ENCODE data around the gene TMTC4. TPM values are rescaled to one million over a fixed set of nuclear protein-coding genes. Genes with fewer than 3 reads are reported as not detected.

TMTC4 gene
- total RNA-seq, 1 donor from 2014 or later, result 17.0 TPM

DNA sequence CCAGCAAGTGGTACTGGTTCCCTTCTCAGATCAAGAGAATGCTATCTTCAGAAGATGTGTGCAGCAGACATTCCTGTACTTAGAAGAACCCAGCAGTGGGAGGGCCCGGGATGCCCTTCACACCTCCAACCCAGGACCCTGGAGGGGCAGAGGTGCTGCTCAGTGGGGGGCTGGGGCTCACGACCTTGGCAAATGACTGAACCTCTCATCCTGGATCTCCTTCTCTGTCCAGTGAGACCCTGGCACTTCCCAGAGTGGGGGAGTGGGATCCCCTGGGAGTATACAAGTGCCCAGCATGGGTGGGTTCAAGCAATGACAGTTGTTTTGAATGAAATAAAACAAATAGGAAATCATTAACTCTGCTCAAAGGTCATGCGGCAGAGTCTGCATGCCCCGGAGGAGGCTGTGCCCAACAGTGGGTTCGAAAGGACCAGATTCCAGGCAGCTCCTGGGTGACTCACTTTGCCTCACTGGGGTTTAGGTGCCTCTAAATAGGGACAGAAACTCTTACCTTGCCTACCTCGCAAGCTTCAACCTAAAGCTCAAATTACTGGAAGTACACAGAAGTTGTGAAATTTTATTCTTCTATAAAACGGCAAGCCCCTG lies 112.9 kb downstream of the TMTC4 start:
- Mint-ChIP-seq H3K4me3 (no peak overlapping the region), H3K27me3 (no peaks in the 10 kb centered on the region), H3K4me1 (no peaks in the 10 kb centered on the region), H3K36me3 (ENCODE audit: low read depth) (no peaks in the 10 kb centered on the region), H3K27ac (no peak overlapping the region), H3K9me3 (no peaks in the 10 kb centered on the region)
- intact Hi-C loops (cut with micrococcal nuclease), result no loop called here
- DNase-seq (no peak), ATAC-seq (ENCODE audit: low read depth) (no peak)
- POLR2A ChIA-PET, result interaction anchor here (1.2 kb wide), 1 partner anchor 113 kb away, joined by 3 read pairs; the partner anchor contains the start of gene TMTC4
- CTCF ChIA-PET, result no interaction called here
- TF ChIP-seq, protein P1, sequence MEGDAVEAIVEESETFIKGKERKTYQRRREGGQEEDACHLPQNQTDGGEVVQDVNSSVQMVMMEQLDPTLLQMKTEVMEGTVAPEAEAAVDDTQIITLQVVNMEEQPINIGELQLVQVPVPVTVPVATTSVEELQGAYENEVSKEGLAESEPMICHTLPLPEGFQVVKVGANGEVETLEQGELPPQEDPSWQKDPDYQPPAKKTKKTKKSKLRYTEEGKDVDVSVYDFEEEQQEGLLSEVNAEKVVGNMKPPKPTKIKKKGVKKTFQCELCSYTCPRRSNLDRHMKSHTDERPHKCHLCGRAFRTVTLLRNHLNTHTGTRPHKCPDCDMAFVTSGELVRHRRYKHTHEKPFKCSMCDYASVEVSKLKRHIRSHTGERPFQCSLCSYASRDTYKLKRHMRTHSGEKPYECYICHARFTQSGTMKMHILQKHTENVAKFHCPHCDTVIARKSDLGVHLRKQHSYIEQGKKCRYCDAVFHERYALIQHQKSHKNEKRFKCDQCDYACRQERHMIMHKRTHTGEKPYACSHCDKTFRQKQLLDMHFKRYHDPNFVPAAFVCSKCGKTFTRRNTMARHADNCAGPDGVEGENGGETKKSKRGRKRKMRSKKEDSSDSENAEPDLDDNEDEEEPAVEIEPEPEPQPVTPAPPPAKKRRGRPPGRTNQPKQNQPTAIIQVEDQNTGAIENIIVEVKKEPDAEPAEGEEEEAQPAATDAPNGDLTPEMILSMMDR (IDR thresholded peaks at IDR 0.05), result no peak

- CTCF ChIA-PET, result no interaction called here
- Mint-ChIP-seq H3K9me3 (no peaks in the 10 kb centered on the region), H3K36me3 (ENCODE audit: low read depth) (no peaks in the 10 kb centered on the region), H3K4me3 (no peak overlapping the region), H3K27me3 (no peaks in the 10 kb centered on the region), H3K4me1 (no peaks in the 10 kb centered on the region), H3K27ac (no peak overlapping the region)
- intact Hi-C loops (cut with micrococcal nuclease), result no loop called here
- ATAC-seq (ENCODE audit: low read depth) (no peak), DNase-seq (no peak)
- TF ChIP-seq, protein P1 (IDR thresholded peaks at IDR 0.05), result no peak
- POLR2A ChIA-PET, result no interaction called here
Observed at GRCh38 chr13:100561158-100561499, 113.5 kb downstream of the TMTC4 start.

DNA sequence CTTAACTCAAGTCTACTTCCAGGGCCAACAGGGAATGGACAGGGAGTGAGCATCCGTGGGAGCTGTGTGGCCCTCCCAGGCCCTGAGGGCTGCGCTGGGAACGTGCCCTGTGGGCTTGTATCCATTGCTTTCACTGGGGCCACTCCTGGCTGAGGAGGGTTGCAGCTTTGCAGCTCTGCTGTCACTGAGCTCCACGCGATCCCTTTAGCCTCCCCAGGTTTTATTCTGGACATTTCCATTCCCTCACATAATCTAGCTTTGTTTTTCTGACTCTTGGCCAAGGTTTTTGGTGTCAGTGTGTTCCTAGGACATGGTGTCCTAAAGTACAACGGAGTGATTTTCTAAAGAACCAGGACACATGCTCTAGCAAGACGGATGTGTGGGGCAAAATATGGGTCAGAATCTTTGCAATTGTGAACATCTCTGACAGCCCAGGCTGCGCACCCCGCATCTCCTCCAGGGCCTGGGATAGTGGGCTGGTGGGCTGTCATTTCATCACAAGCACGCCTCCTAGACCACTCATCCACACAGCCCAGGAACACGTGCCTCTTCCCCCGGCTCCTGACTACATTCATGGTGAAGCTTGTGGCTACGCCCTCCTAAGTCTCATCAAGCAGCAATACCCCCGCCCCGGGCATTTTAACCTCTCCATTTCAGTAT lies 114.0 kb downstream of the TMTC4 start:
- intact Hi-C loops (cut with micrococcal nuclease), result no loop called here
- TF ChIP-seq, protein P1 (IDR thresholded peaks at IDR 0.05), result no peak
- Mint-ChIP-seq H3K4me1 (no peaks in the 10 kb centered on the region), H3K4me3 (no peak overlapping the region), H3K27ac (no peak overlapping the region), H3K36me3 (ENCODE audit: low read depth) (no peaks in the 10 kb centered on the region), H3K27me3 (no peaks in the 10 kb centered on the region), H3K9me3 (no peaks in the 10 kb centered on the region)
- no peak for DNase-seq
- no peak for ATAC-seq (ENCODE audit: low read depth)
- CTCF ChIA-PET, result interaction anchor here (1.1 kb wide), 1 partner anchor 12 kb away, joined by 7 read pairs; no protein-coding TSS in a partner anchor
- POLR2A ChIA-PET, result no interaction called here

GRCh38 chr13:100559886-100560285 lies 114.7 kb downstream of the TMTC4 start:
- intact Hi-C loops (cut with micrococcal nuclease), result no loop called here
- ChIA-PET POLR2A (no interaction called here), CTCF (interaction anchor here (1.1 kb wide), 1 partner anchor 13 kb away, joined by 7 read pairs; no protein-coding TSS in a partner anchor)
- TF ChIP-seq, protein P1 (IDR thresholded peaks at IDR 0.05), result no peak
- H3K27ac Mint-ChIP-seq, result no peak overlapping the region
- no peaks in the 10 kb centered on the region for H3K36me3 Mint-ChIP-seq (ENCODE audit: low read depth)
- DNase-seq, result no peak
- no peak for ATAC-seq (ENCODE audit: low read depth)
- H3K27me3 Mint-ChIP-seq, result no peaks in the 10 kb centered on the region
- H3K4me1 Mint-ChIP-seq, result no peaks in the 10 kb centered on the region
- no peaks in the 10 kb centered on the region for H3K9me3 Mint-ChIP-seq
- H3K4me3 Mint-ChIP-seq, result no peak overlapping the region

Other genes starting within 250 kb of the TMTC4 start
- gene GGACT, start 86.0 kb downstream of the TMTC4 start, total RNA-seq, result 6.5 and 7.5 TPM in 2 replicates

Measured in activated B cell treated with CpG ODN at 0.5 μM for 24 hours (primary cell).